ENCODE results near the gene HYOU1. TPM values are rescaled to one million over a fixed set of nuclear protein-coding genes. Genes with fewer than 3 reads are reported as not detected.

HYOU1 gene
- total RNA-seq, 4 donors from 2014 or later, result 18.4 to 29.2 (median 21.9) TPM

DNA sequence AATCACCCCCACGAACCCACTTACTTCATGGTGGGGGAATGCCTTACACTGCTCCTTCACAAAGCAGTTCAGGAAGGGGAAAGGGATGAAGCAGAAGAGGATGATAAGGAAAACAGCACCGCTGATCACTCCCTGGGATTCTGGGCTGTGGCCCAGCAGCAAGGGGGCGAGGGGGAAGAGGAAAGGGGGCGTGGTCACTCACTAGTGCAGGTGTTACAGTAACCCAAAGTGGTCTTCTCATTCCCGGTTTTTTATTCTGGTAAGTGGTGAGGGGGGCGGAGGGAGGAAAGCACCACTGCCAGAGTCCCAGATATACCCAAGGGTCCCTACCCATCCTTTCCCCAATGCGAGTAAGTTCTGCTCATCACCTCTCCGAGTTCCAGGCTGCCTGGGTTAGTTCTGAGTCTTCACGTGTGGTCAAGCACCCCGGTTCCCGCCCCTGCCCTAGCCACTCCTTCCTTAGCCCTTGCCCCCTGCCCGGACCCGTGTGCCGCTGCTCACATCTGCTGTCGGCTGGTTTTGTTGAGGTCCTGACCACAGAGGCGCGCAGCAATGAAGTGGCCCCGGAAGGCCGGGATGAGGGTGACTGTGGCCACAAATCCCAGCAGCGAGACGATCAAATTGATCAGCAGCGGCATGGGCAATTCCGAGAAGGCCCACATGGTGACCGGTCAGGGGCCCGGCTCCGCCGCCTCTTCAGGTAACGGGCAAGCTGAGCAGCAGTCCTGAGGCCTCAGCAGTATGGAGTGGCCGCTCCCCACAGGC, 44.2 kb upstream of the HYOU1 start:
- Histone ChIP-seq H3K27ac (peak overlapping the region; percentile 88 to 93 (median 90)), H3K4me3 (peak overlapping the region; percentile 74 to 90 (median 79)), H3K36me3 (peaks cover 0 to 28% of the 10 kb centered on the region in 2 donors), H3K9me3 (no peaks in the 10 kb centered on the region), H3K27me3 (no peaks in the 10 kb centered on the region), H3K4me1 (peaks cover 17 to 26% of the 10 kb centered on the region in 2 donors)
- peak in 1 of 2 donors; percentile 17 for ATAC-seq
- TF ChIP-seq POLR2A (IDR thresholded peaks at IDR 0.05), result no peak
- peak in 2 of 5 experiments; percentile 16 to 17 for TF ChIP-seq CTCF (IDR thresholded peaks at IDR 0.05 in 4 of 5, conservative IDR thresholded peaks at IDR 0.05 in 1 of 5)
- intact Hi-C loops (cut with DNase I; ENCODE audit: low total_unique reads) (loop anchor here (5.0 kb wide), 1 partner anchor 236 kb away; no protein-coding TSS in a partner anchor), in situ Hi-C loops (cut with MboI; ENCODE audit: low sequenced_read_pairs in 4 of 4) (no loop called here)
- DNase-seq, result no peak

- intact Hi-C loops (cut with DNase I; ENCODE audit: low total_unique reads), result loop anchor here (5.0 kb wide), 1 partner anchor 237 kb away; no protein-coding TSS in a partner anchor
- Histone ChIP-seq H3K9me3 (no peaks in the 10 kb centered on the region), H3K27me3 (no peaks in the 10 kb centered on the region), H3K4me1 (peaks cover 21 to 31% of the 10 kb centered on the region in 2 donors), H3K27ac (no peak overlapping the region), H3K4me3 (peak overlapping the region; percentile 74 to 90 (median 79)), H3K36me3 (peaks cover 0 to 28% of the 10 kb centered on the region in 2 donors)
- TF ChIP-seq POLR2A (IDR thresholded peaks at IDR 0.05) (no peak), CTCF (IDR thresholded peaks at IDR 0.05 in 4 of 5, conservative IDR thresholded peaks at IDR 0.05 in 1 of 5) (no peak)
- DNase-seq (no peak), ATAC-seq (no peak)
- in situ Hi-C loops (cut with MboI; ENCODE audit: low sequenced_read_pairs in 4 of 4), result no loop called here
These were observed 43.4 kb upstream of the HYOU1 start for GRCh38 chr11:119100246-119100970.

DNA sequence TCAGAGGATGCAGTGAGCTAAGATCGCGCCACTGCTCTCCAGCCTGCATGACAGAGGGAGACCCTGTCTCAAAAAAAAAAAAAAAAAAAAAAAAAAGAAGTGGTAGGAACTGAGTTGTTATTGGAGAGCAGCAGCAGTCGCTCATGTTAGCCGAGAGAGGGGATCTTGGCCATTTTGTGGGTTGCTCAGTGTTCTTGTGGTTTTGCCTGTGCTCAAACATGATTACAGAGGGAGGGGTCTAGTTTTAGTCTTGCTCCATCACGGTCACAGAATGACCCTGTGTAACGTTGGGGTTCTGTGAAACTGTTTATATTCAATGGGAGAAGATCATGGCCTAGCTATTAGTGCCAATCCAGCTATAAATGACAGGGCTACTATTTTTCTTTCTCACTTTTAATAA, 42.7 kb upstream of the HYOU1 start:
- intact Hi-C loops (cut with DNase I; ENCODE audit: low total_unique reads) (loop anchor here (5.0 kb wide), 1 partner anchor 238 kb away; no protein-coding TSS in a partner anchor), in situ Hi-C loops (cut with MboI; ENCODE audit: low sequenced_read_pairs in 4 of 4) (loop anchor here in 1 of 4 donors (5.0 kb wide), 1 partner anchor 103 kb away; no protein-coding TSS in a partner anchor)
- no peak overlapping the region for H3K27ac ChIP-seq
- no peak for DNase-seq
- H3K4me1 ChIP-seq, result peaks cover 21 to 31% of the 10 kb centered on the region in 2 donors
- TF ChIP-seq POLR2A (IDR thresholded peaks at IDR 0.05) (no peak), CTCF (IDR thresholded peaks at IDR 0.05 in 4 of 5, conservative IDR thresholded peaks at IDR 0.05 in 1 of 5) (no peak)
- no peak overlapping the region for H3K4me3 ChIP-seq
- H3K27me3 ChIP-seq, result no peaks in the 10 kb centered on the region
- no peak for ATAC-seq
- peaks cover 0 to 28% of the 10 kb centered on the region in 2 donors for H3K36me3 ChIP-seq
- no peaks in the 10 kb centered on the region for H3K9me3 ChIP-seq

DNA sequence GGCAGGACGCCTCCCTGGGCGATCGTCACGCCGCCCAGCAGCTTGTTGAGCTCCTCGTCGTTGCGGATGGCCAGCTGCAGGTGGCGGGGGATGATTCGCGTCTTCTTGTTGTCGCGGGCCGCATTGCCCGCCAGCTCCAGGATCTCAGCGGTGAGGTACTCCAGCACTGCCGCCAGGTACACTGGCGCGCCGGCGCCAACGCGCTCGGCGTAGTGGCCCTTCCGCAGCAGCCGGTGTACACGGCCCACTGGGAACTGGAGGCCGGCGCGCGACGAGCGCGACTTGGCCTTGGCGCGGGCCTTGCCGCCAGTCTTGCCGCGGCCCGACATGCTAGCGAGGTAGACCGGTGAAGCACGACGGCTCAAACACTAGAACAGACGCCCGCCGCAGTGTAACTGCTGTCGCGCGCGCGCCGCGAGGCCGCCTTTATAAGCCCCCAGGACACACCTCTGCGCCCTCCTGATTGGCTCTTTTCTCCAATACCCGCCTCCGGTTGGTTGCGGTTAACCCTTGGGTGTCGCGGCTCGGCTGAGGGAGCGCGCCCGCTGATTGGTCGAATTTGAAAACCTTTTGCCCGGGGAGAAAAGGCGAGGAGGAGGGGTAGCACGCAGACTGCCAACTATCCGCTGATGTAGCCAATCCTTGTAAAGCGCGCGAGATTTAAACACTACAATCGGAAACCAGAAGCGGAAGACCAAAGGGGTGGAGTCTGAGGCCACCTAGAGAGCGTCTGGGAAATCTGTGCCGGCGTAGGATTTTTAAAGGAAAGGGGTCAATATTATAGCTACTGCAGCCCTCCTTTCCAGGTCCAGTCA, 38.3 kb upstream of the HYOU1 start:
- in situ Hi-C loops (cut with MboI; ENCODE audit: low sequenced_read_pairs in 4 of 4), result loop anchor here in 1 of 4 donors (5.0 kb wide), 1 partner anchor 107 kb away; no protein-coding TSS in a partner anchor
- H3K27ac ChIP-seq, result peak overlapping the region; percentile 91 to 98 (median 94)
- peak; percentile 99 to 100 for TF ChIP-seq POLR2A (IDR thresholded peaks at IDR 0.05)
- TF ChIP-seq CTCF (IDR thresholded peaks at IDR 0.05 in 4 of 5, conservative IDR thresholded peaks at IDR 0.05 in 1 of 5), result peak in 4 of 5 experiments; percentile 18 to 70 (median 35)
- peak; percentile 99 to 100 for DNase-seq
- intact Hi-C loops (cut with DNase I; ENCODE audit: low total_unique reads), result loop anchor here (1.0 to 2.0 kb wide), 5 partner anchors 28 to 166 kb away; partner anchors contain the start of genes HYOU1 and VPS11
- peaks cover 17 to 24% of the 10 kb centered on the region in 2 donors for H3K4me1 ChIP-seq
- peak; percentile 94 for ATAC-seq
- H3K4me3 ChIP-seq, result peak overlapping the region; percentile 69 to 99 (median 88)
- H3K9me3 ChIP-seq, result no peaks in the 10 kb centered on the region
- H3K36me3 ChIP-seq, result peaks cover 0 to 36% of the 10 kb centered on the region in 2 donors
- H3K27me3 ChIP-seq, result no peaks in the 10 kb centered on the region
